NCI-H526 (cell line): ENCODE measurements around the gene MCC.

ENCODE experiments used
- DNase-seq, 2 experiments: peaks; one replicate each; lab custom pipeline; 2025; lab: John Stamatoyannopoulos, UW

MCC gene

GRCh38 chr5:113487781-113488644 is at the start of gene MCC:
Gene MCC, minus strand, starts transcription at chr5:113488453.
- DNase-seq: peak; percentile 46 to 81

- DNase-seq: no peak
Measured at GRCh38 chr5:113531481-113532159, 43.4 kb upstream of the MCC start.

- DNase-seq: no peak
Measured at GRCh38 chr5:113527746-113528145, 39.5 kb upstream of the MCC start.

- DNase-seq: no peak
Measured at GRCh38 chr5:113526421-113526820, 38.2 kb upstream of the MCC start.

GRCh38 chr5:113524927-113525326 is 36.7 kb upstream of the MCC start:
- no peak for DNase-seq

- no peak for DNase-seq
Measured at GRCh38 chr5:113523168-113523567, 34.9 kb upstream of the MCC start.

- DNase-seq: no peak
Measured at GRCh38 chr5:113520899-113521298, 32.6 kb upstream of the MCC start.

- no peak for DNase-seq
Measured at GRCh38 chr5:113520429-113520828, 32.2 kb upstream of the MCC start.

GRCh38 chr5:113519412-113519811 is 31.2 kb upstream of the MCC start:
- DNase-seq: no peak

GRCh38 chr5:113518884-113519283 is 30.6 kb upstream of the MCC start:
- DNase-seq: no peak

GRCh38 chr5:113514289-113514635 is 26.0 kb upstream of the MCC start:
- no peak for DNase-seq

GRCh38 chr5:113513384-113514288 is 25.4 kb upstream of the MCC start, which contains the start of gene YTHDC2:
Gene YTHDC2, plus strand, starts transcription at chr5:113513694. Its CDS starts 202 bp downstream, at chr5:113513896.
- DNase-seq: peak; percentile 55 to 86

- no peak for DNase-seq
Measured at GRCh38 chr5:113512341-113512740, 24.1 kb upstream of the MCC start.

- peak in 1 of 2 experiments; percentile 54 for DNase-seq
Measured at GRCh38 chr5:113510836-113511451, 22.7 kb upstream of the MCC start.

GRCh38 chr5:113508756-113509155 is 20.5 kb upstream of the MCC start:
- DNase-seq: no peak

- DNase-seq: no peak
Measured at GRCh38 chr5:113507601-113508000, 19.3 kb upstream of the MCC start.

GRCh38 chr5:113505181-113505580 is 16.9 kb upstream of the MCC start:
- no peak for DNase-seq

- no peak for DNase-seq
Measured at GRCh38 chr5:113503146-113503545, 14.9 kb upstream of the MCC start.

- no peak for DNase-seq
Measured at GRCh38 chr5:113502073-113502472, 13.8 kb upstream of the MCC start.

- DNase-seq: no peak
Measured at GRCh38 chr5:113495422-113495841, 7.2 kb upstream of the MCC start.

- DNase-seq: no peak
Measured at GRCh38 chr5:113493446-113493845, 5.2 kb upstream of the MCC start.

GRCh38 chr5:113491022-113491421 is 2.8 kb upstream of the MCC start:
- no peak for DNase-seq
